Psoas muscle (tissue), 8 donors: ENCODE results near the gene PLCD3. TPM values are rescaled to one million over a fixed set of nuclear protein-coding genes. Genes with fewer than 3 reads are reported as not detected.
A peak's percentile ranks its signal among the peaks of the same experiment; 100 is the strongest.

Source experiments
- ATAC-seq, 4 donors: fragments of 200-7000 bp; cut with Tn5 transposase; one replicate each; pipeline ENCODE4 v1.9.1; 2020; ENCODE audit warnings: moderate library complexity in 3 of 4, mild to moderate bottlenecking in 2 of 4
- DNase-seq, 2 donors: peaks; one replicate each; pipeline ENCODE4 v3.0.0-alpha.2; 2020
- H3K27ac ChIP-seq: fragments of 200-600 bp; one replicate; pipeline ENCODE4 v1.8.0; 2022
- H3K27me3 ChIP-seq, 3 donors: fragments of 200-600 bp in 1 of 3; one replicate each; pipeline versions ENCODE4 v1.6.1 to v1.8.0; 2013 to 2022; ENCODE audit warnings: low read length in 2 of 3, mild to moderate bottlenecking in 2 of 3, moderate library complexity in 1 of 3; ENCODE audit not compliant: insufficient read depth in 3 of 3
- H3K36me3 ChIP-seq, 2 donors: fragments of 200-600 bp in 1 of 2; one replicate each; pipeline versions ENCODE4 v1.6.1 to v1.8.0; 2013 to 2022; ENCODE audit warnings: low read depth in 1 of 2, mild to moderate bottlenecking in 1 of 2, moderate library complexity in 1 of 2; ENCODE audit not compliant: insufficient read depth in 1 of 2
- H3K4me1 ChIP-seq: fragments of 200-600 bp; one replicate; pipeline ENCODE4 v1.8.0; 2022
- H3K4me3 ChIP-seq: fragments of 200-600 bp; one replicate; pipeline ENCODE4 v1.8.0; 2022; ENCODE audit warnings: mild to moderate bottlenecking
- H3K9me3 ChIP-seq: fragments of 200-600 bp; one replicate; pipeline ENCODE4 v1.8.0; 2022
- WGBS, 3 donors: extraction: QIAGEN DNeasy Blood & Tissue Kit; methylation state at CpG; one replicate each; pipeline versions ENCODE4 v1.1.6 to v1.1.7; 2013; 5-methylcytosine and 5-hydroxymethylcytosine counted together
- intact Hi-C, 2 donors: fragments of 100-400 bp; cut with DNase I; formaldehyde crosslinking; loops; one replicate each; pipeline versions ENCODE4 v1.11.0 to v1.14.2; 2022
- polyA plus RNA-seq, 3 donors: library from polyadenylated mRNA; stranded (reverse); fragments of 200-250 nt; gene quantifications; one replicate each; pipeline ENCODE4 v1.2.3, GENCODE V29; 2013
- total RNA-seq, 4 donors: library from RNA; stranded (reverse); fragmentation: NEBNext Ultra II Directional in 2 of 4; extraction: Animal tissue kit (Norgen Biotek cat#: 25700) in 2 of 4; gene quantifications; one replicate each; pipeline versions ENCODE4 v1.2.1 to v1.2.4, GENCODE V29; 2021 to 2023
- TF ChIP-seq, protein P1 (sequence below): fragments of 200-600 bp; IDR thresholded peaks from one replicate; pipeline ENCODE4 v1.8.0; 2022; ENCODE audit warnings: antibody characterized with exemption
- donor health status: healthy with polysubstance abuse.
- donor health status: DM: no; HTN: no; CAD: no; lungs with moderate emphysema.
- donor health status: Bipolar disorder and iron deficiency.
- donor health status: healthy.
- donor health status: DM: yes; HTN: yes; CAD: no.
- donor health status: DM: no; HTN: no; CAD: no.
- donor health status: DM: no; HTN: no; CAD: no.
- donor health status: DM: yes; HTN: yes; CAD: no.

Gene PLCD3
- total and polyA plus RNA-seq, 7 donors = 57.0 to 217 (median 167) TPM

DNA sequence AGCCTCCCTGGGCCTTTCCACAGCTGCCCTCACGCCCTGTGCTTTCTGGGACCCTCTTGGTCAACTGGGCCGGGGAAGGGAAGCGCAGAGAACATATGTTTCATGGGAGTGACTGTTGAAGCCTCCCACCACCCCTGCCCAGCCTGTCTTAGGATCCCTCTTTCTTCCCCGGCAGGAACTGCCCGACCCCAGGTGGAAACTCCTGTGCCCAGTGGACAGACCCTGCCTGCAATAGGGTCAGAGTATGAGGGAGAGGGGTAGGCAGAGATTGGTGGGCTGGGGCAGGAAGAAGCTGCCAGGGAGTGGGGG is 39.9 kb upstream of the PLCD3 start:
- Histone ChIP-seq H3K4me1 (peaks cover 26% of the 10 kb centered on the region), H3K36me3 (peaks cover 0 to 30% of the 10 kb centered on the region in 2 donors), H3K27me3 (no peaks in the 10 kb centered on the region), H3K9me3 (no peaks in the 10 kb centered on the region), H3K27ac (peak overlapping the region; percentile 82), H3K4me3 (peak overlapping the region; percentile 44)
- intact Hi-C loops = loop anchor here in 1 of 2 donors (2.0 kb wide), 1 partner anchor 19 kb away; no protein-coding TSS in a partner anchor
- 27 to 40% (median 37%) methylated on average over 5 of the region's 5 CpGs for WGBS, 3 donors
- TF ChIP-seq, protein P1, sequence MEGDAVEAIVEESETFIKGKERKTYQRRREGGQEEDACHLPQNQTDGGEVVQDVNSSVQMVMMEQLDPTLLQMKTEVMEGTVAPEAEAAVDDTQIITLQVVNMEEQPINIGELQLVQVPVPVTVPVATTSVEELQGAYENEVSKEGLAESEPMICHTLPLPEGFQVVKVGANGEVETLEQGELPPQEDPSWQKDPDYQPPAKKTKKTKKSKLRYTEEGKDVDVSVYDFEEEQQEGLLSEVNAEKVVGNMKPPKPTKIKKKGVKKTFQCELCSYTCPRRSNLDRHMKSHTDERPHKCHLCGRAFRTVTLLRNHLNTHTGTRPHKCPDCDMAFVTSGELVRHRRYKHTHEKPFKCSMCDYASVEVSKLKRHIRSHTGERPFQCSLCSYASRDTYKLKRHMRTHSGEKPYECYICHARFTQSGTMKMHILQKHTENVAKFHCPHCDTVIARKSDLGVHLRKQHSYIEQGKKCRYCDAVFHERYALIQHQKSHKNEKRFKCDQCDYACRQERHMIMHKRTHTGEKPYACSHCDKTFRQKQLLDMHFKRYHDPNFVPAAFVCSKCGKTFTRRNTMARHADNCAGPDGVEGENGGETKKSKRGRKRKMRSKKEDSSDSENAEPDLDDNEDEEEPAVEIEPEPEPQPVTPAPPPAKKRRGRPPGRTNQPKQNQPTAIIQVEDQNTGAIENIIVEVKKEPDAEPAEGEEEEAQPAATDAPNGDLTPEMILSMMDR = no peak
- ATAC-seq (peak in 1 of 4 donors; percentile 1), DNase-seq (no peak)

DNA sequence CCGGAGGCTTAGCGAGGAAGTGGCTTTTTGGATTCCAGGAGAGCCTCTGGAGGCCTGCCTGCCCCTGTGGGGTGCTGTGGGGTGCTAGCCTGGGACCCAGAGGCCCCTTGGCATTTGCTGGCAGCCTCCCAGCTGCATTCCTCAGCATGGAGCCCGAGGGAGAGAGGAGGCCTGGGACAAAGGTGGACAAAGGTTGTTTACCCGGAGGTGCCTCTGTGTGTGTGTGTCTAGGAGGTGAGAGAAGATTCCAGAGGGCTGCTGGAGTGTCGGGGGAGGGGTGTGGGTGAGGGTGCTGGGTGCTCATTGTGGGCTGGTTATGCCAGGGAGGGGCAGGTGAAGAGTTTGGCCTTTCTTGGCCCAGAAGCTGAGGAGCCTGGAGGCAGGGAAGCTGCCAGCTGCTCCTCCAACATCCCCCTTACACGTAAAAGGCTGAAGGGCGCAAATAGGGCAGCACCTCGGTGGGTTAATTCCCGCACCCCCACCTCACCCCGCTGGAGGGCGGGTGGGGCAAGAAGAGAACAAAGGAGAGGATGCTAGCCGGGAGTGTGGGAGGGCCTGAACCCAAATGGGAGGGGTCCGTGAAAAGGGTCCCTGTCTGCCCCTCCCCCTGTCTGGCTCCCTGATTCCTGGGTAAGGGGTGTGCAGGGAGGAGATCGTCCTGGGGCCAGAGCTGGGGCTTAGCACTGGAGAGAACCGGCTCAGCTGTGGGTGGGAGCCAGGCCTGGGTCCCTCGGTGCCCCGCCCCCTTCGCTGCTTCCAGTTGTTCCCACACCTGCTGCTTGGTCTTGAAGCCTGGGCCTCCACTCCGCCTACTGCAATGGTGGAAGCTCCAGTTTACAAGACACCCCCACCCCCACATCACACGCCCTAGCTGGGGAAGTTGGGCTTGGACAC is 39.3 kb upstream of the PLCD3 start:
- 20 to 33% (median 21%) methylated on average over 13 to 20 of the region's 20 CpGs for WGBS, 3 donors
- peak overlapping the region; percentile 44 for H3K4me3 ChIP-seq

DNA sequence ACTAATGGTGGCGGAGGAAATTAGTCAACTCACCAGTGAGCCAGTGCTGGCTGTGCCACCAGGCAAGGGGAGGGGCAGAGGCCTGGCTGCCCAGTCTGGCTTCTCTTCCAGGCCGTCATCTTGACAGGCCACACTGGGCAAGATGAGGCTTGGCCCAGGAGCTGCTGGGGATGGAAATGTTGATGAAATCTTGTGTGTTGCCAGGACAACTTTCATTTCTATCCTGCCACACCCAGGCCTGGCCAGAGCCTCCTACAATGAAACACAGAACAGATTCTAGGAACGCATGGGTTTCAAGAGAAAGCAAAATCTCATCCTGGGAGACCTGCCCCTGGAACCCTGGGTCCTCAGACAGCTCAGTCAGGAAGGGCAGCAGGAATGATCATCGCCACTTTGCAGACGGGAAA is 38.6 kb upstream of the PLCD3 start:
- Histone ChIP-seq H3K27ac (peak overlapping the region; percentile 82), H3K9me3 (no peaks in the 10 kb centered on the region), H3K4me1 (peaks cover 29% of the 10 kb centered on the region), H3K4me3 (peak overlapping the region; percentile 44), H3K27me3 (no peaks in the 10 kb centered on the region), H3K36me3 (peaks cover 0 to 36% of the 10 kb centered on the region in 2 donors)
- ATAC-seq (peak; percentile 69 to 85 (median 80)), DNase-seq (peak; percentile 80 to 92)
- intact Hi-C loops = no loop called here
- TF ChIP-seq, protein P1 = no peak
- 13 to 19% (median 17%) methylated on average over 5 of the region's 5 CpGs for WGBS, 3 donors

More for the DNA sequence above, 39.3 kb upstream of the PLCD3 start:
- Histone ChIP-seq H3K36me3 (peaks cover 0 to 31% of the 10 kb centered on the region in 2 donors), H3K4me1 (peaks cover 29% of the 10 kb centered on the region), H3K27ac (peak overlapping the region; percentile 82), H3K27me3 (no peaks in the 10 kb centered on the region), H3K9me3 (no peaks in the 10 kb centered on the region)
- ATAC-seq = peak; percentile 61 to 80 (median 64)
- TF ChIP-seq, protein P1 = no peak
- DNase-seq = peak; percentile 53 to 76
- intact Hi-C loops = loop anchor here in 1 of 2 donors (2.0 kb wide), 1 partner anchor 19 kb away; no protein-coding TSS in a partner anchor

DNA sequence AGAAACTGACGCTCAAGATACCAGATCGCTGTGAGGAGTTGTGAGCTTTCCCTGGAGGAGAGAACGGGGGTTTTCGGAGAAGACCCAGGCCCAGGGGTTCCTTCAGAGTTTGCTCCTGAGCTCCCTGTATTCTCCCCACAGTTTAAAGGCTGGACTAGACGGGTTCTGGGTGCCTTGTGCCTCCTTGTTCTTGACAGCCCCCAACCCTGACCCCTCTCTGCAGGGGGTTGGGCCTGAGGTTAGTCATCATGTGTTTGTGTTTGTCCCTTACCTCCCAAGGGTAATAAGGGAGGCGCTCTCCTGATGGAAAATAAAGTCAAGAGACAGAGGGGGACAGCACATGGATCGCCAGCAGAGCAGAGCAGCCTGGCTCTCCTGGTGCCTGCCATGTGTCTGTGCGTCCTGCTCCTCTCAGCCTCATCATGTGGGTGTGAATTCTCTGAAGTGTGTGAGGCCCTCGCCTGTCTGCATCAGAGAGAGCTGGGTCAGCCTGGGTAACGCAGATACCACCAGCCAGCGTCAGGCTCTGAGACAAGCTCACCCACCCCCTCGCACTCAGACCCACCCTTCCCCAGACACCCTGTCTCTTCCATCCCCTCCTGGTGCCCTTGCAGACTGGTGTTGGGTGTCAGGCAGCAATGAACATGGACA is 38.1 kb upstream of the PLCD3 start:
- TF ChIP-seq, protein P1 = no peak
- WGBS, 3 donors = 53 to 77% (median 60%) methylated on average over 12 of the region's 12 CpGs
- H3K9me3 ChIP-seq = no peaks in the 10 kb centered on the region
- H3K36me3 ChIP-seq = peaks cover 0 to 41% of the 10 kb centered on the region in 2 donors
- DNase-seq = no peak
- H3K27ac ChIP-seq = peak overlapping the region; percentile 82
- H3K27me3 ChIP-seq = no peaks in the 10 kb centered on the region
- H3K4me1 ChIP-seq = peaks cover 29% of the 10 kb centered on the region
- no peak for ATAC-seq
- no peak overlapping the region for H3K4me3 ChIP-seq
- intact Hi-C loops = no loop called here
